Liver (tissue), 9 donors: Measurements from ENCODE around the gene ASIC1. TPM values are rescaled to one million over a fixed set of nuclear protein-coding genes. Genes with fewer than 3 reads are reported as not detected.

Experiments used
- DNase-seq: peaks from one replicate; pipeline ENCODE4 v3.0.0-alpha.2; 2017; ENCODE audit warnings: low spot score
- H3K27ac ChIP-seq, 2 donors: one replicate each; pipeline ENCODE4 v1.7.0; 2013; ENCODE audit warnings: inconsistent platforms in 2 of 2, low read length in 2 of 2, control low read depth in 1 of 2, low read depth in 1 of 2, mild to moderate bottlenecking in 1 of 2
- H3K27me3 ChIP-seq, 4 donors: one replicate each; pipeline versions ENCODE4 v1.6.1 to v1.7.0; 2013; ENCODE audit warnings: low read length in 3 of 4, inconsistent platforms in 1 of 4, mild to moderate bottlenecking in 1 of 4, moderate library complexity in 1 of 4; ENCODE audit not compliant: control insufficient read depth in 4 of 4, insufficient read depth in 4 of 4
- H3K36me3 ChIP-seq, 4 donors: one replicate each; pipeline versions ENCODE4 v1.6.1 to v1.7.0; 2013; ENCODE audit warnings: low read length in 3 of 4, mild to moderate bottlenecking in 3 of 4, low read depth in 1 of 4, moderate library complexity in 1 of 4; ENCODE audit not compliant: control insufficient read depth in 4 of 4, insufficient read depth in 3 of 4
- H3K4me1 ChIP-seq, 4 donors: one replicate each; pipeline versions ENCODE4 v1.6.1 to v1.7.0; 2013; ENCODE audit warnings: low read length in 3 of 4, mild to moderate bottlenecking in 3 of 4, moderate library complexity in 1 of 4; ENCODE audit not compliant: control insufficient read depth in 4 of 4, insufficient read depth in 4 of 4
- H3K4me3 ChIP-seq, 3 donors: one replicate each; pipeline versions ENCODE4 v1.6.1 to v1.7.0; 2013; ENCODE audit warnings: low read length in 3 of 3, control low read depth in 1 of 3, low read depth in 1 of 3, mild to moderate bottlenecking in 1 of 3
- H3K9ac ChIP-seq, 2 donors: one replicate each; pipeline ENCODE4 v1.7.0; 2013; ENCODE audit warnings: low read length in 2 of 2, mild to moderate bottlenecking in 2 of 2, moderate library complexity in 2 of 2, control low read depth in 1 of 2, low read depth in 1 of 2
- H3K9me3 ChIP-seq, 4 donors: one replicate each; pipeline versions ENCODE4 v1.6.1 to v1.7.0; 2013; ENCODE audit warnings: low read length in 3 of 4; ENCODE audit not compliant: control insufficient read depth in 4 of 4
- EGR1 ChIP-seq, 2 donors: IDR thresholded peaks; 2 replicates each; pipeline ENCODE4 v1.6.1; 2016 to 2018; ENCODE audit warnings: antibody characterized with exemption in 2 of 2, low read depth in 2 of 2
- FOXA1 ChIP-seq: IDR thresholded peaks from 2 replicates; pipeline ENCODE4 v1.6.1; 2016; ENCODE audit warnings: antibody characterized with exemption
- FOXA2 ChIP-seq: IDR thresholded peaks from 2 replicates; pipeline ENCODE4 v1.6.1; 2016; ENCODE audit warnings: antibody characterized with exemption
- GABPA ChIP-seq, 2 donors: IDR thresholded peaks in 1 of 2; conservative IDR thresholded peaks in 1 of 2; 2 replicates each; pipeline ENCODE4 v1.6.1; 2016; ENCODE audit warnings: antibody characterized with exemption in 2 of 2, mild to moderate bottlenecking in 1 of 2, moderate library complexity in 1 of 2
- HNF4A ChIP-seq, 2 donors: conservative IDR thresholded peaks; 2 replicates each; pipeline ENCODE4 v1.6.1; 2016; ENCODE audit warnings: antibody characterized with exemption in 2 of 2, mild to moderate bottlenecking in 2 of 2
- JUND ChIP-seq, 2 donors: IDR thresholded peaks; 2 replicates each; pipeline ENCODE4 v1.6.1; 2016; ENCODE audit warnings: antibody characterized with exemption in 2 of 2
- NR2F2 ChIP-seq: IDR thresholded peaks from 2 replicates; pipeline ENCODE4 v1.6.1; 2016; ENCODE audit warnings: antibody characterized with exemption
- RAD21 ChIP-seq, 2 donors: IDR thresholded peaks; 2 replicates each; pipeline ENCODE4 v1.6.1; 2016; ENCODE audit warnings: antibody characterized with exemption in 2 of 2, mild to moderate bottlenecking in 2 of 2
- RXRA ChIP-seq, 2 donors: IDR thresholded peaks; 2 replicates each; pipeline ENCODE4 v1.6.1; 2017 to 2018; ENCODE audit warnings: antibody characterized with exemption in 2 of 2, mild to moderate bottlenecking in 1 of 2
- SP1 ChIP-seq: IDR thresholded peaks from 2 replicates; pipeline ENCODE4 v1.6.1; 2018; ENCODE audit warnings: antibody characterized with exemption, mild to moderate bottlenecking
- YY1 ChIP-seq: IDR thresholded peaks from 2 replicates; pipeline ENCODE4 v1.6.1; 2016; ENCODE audit warnings: antibody characterized with exemption, mild to moderate bottlenecking
- WGBS: extraction: QIAGEN DNeasy Blood & Tissue Kit; methylation state at CpG from one replicate; pipeline ENCODE4 v1.1.7; 2013; 5-methylcytosine and 5-hydroxymethylcytosine counted together
- polyA plus RNA-seq, 2 donors: library from polyadenylated mRNA; stranded (reverse) in 1 of 2; unstranded in 1 of 2; fragments of 200-250 nt in 1 of 2; fragments of >200 nt in 1 of 2; fragmentation: Nextera tagmentation in 1 of 2; extraction: Ambion mirVana in 1 of 2; gene quantifications; one replicate each; pipeline versions ENCODE4 v1.2.1 to v1.2.3, GENCODE V29; 2013 to 2015
- total RNA-seq, 2 donors: library from RNA; depleted of rRNA; stranded (reverse); fragments of >200 nt; gene quantifications; one replicate each; pipeline ENCODE4 v1.2.3, GENCODE V29; 2014
- TF ChIP-seq, protein P1 (sequence below): IDR thresholded peaks from 2 replicates; pipeline ENCODE4 v1.6.1; 2016; ENCODE audit warnings: antibody characterized with exemption
- TF ChIP-seq, protein P2 (sequence below): IDR thresholded peaks from 2 replicates; pipeline ENCODE4 v1.6.1; 2016; ENCODE audit warnings: antibody characterized with exemption
- TF ChIP-seq, protein P3 (sequence below): fragments of 150-350 bp; IDR thresholded peaks from 2 replicates; pipeline ENCODE4 v1.5.1; 2017; ENCODE audit warnings: improper control_type of control experiment, low read depth, low read length; ENCODE audit not compliant: missing input control
- TF ChIP-seq, protein P4 (sequence below): IDR thresholded peaks from 2 replicates; pipeline ENCODE4 v1.6.1; 2016; ENCODE audit warnings: antibody characterized with exemption
- donor health status: healthy.
- donor health status: healthy.
- donor health status: healthy.
- donor health status: healthy.
- donor health status: healthy.

Gene ASIC1
- total and polyA plus RNA-seq, 4 donors, result 0.05 to 0.08 (median 0.06) TPM; not detected in 1

DNA sequence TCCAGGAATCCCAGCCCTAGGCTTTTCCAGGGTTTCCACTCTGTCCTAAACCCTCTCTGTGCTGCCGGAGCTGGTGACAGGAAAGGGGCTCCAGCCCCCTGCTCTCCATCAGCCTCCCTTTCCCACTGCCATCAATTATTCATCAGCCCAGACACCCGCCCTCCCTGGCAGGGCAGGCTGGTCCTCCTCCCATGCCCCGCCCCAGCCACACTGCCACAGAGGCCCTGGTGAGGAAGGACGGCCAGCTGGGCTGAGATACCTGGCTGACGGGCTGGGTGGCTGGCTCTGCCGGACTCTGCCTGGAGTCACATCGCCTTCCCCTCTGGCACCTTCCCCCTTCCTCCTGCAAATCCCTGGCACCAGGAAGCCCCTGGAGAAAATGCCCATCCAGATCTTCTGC is 15.8 kb downstream of the ASIC1 start:
- Histone ChIP-seq H3K27me3 (no peaks in the 10 kb centered on the region), H3K4me3 (no peak overlapping the region), H3K9ac (no peak overlapping the region), H3K9me3 (no peaks in the 10 kb centered on the region), H3K36me3 (no peaks in the 10 kb centered on the region), H3K4me1 (peaks cover 0 to 12% (median 9%) of the 10 kb centered on the region in 4 donors), H3K27ac (no peak overlapping the region)
- DNase-seq, result no peak
- WGBS, result 82% methylated on average over 7 of the region's 7 CpGs
- TF ChIP-seq, protein P1, sequence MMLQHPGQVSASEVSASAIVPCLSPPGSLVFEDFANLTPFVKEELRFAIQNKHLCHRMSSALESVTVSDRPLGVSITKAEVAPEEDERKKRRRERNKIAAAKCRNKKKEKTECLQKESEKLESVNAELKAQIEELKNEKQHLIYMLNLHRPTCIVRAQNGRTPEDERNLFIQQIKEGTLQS, result no peak
- TF ChIP-seq, protein P2, sequence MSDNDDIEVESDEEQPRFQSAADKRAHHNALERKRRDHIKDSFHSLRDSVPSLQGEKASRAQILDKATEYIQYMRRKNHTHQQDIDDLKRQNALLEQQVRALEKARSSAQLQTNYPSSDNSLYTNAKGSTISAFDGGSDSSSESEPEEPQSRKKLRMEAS, result no peak
- TF ChIP-seq JUND (IDR thresholded peaks at IDR 0.05) (no peak), FOXA2 (no peak), NR2F2 (no peak), FOXA1 (no peak), RXRA (IDR thresholded peaks at IDR 0.05) (no peak), HNF4A (conservative IDR thresholded peaks at IDR 0.05) (no peak), SP1 (no peak), EGR1 (IDR thresholded peaks at IDR 0.05; ENCODE audit: low read depth in 2 of 2) (no peak), RAD21 (IDR thresholded peaks at IDR 0.05) (no peak), YY1 (no peak)
- TF ChIP-seq, protein P3, sequence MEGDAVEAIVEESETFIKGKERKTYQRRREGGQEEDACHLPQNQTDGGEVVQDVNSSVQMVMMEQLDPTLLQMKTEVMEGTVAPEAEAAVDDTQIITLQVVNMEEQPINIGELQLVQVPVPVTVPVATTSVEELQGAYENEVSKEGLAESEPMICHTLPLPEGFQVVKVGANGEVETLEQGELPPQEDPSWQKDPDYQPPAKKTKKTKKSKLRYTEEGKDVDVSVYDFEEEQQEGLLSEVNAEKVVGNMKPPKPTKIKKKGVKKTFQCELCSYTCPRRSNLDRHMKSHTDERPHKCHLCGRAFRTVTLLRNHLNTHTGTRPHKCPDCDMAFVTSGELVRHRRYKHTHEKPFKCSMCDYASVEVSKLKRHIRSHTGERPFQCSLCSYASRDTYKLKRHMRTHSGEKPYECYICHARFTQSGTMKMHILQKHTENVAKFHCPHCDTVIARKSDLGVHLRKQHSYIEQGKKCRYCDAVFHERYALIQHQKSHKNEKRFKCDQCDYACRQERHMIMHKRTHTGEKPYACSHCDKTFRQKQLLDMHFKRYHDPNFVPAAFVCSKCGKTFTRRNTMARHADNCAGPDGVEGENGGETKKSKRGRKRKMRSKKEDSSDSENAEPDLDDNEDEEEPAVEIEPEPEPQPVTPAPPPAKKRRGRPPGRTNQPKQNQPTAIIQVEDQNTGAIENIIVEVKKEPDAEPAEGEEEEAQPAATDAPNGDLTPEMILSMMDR, result no peak
- TF ChIP-seq, protein P4, sequence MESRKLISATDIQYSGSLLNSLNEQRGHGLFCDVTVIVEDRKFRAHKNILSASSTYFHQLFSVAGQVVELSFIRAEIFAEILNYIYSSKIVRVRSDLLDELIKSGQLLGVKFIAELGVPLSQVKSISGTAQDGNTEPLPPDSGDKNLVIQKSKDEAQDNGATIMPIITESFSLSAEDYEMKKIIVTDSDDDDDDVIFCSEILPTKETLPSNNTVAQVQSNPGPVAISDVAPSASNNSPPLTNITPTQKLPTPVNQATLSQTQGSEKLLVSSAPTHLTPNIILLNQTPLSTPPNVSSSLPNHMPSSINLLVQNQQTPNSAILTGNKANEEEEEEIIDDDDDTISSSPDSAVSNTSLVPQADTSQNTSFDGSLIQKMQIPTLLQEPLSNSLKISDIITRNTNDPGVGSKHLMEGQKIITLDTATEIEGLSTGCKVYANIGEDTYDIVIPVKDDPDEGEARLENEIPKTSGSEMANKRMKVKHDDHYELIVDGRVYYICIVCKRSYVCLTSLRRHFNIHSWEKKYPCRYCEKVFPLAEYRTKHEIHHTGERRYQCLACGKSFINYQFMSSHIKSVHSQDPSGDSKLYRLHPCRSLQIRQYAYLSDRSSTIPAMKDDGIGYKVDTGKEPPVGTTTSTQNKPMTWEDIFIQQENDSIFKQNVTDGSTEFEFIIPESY, result no peak

DNA sequence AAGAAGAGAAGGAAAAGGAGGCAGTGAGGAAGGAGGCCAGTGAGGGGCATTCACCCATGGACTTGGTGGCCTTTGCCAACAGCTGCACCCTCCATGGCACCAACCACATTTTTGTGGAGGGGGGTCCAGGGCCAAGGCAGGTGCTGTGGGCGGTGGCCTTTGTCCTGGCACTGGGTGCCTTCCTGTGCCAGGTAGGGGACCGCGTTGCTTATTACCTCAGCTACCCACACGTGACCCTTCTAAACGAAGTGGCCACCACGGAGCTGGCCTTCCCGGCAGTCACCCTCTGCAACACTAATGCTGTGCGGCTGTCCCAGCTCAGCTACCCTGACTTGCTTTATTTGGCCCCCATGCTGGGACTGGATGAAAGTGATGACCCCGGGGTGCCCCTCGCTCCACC is 16.3 kb downstream of the ASIC1 start:
- Histone ChIP-seq H3K4me3 (no peak overlapping the region), H3K27me3 (no peaks in the 10 kb centered on the region), H3K36me3 (no peaks in the 10 kb centered on the region), H3K27ac (no peak overlapping the region), H3K4me1 (peaks cover 0 to 12% (median 9%) of the 10 kb centered on the region in 4 donors), H3K9me3 (no peaks in the 10 kb centered on the region), H3K9ac (no peak overlapping the region)
- DNase-seq, result no peak
- 84% methylated on average over 10 of the region's 10 CpGs for WGBS
- TF ChIP-seq GABPA (IDR thresholded peaks at IDR 0.05 in 1 of 2, conservative IDR thresholded peaks at IDR 0.05 in 1 of 2) (no peak), FOXA2 (no peak), YY1 (no peak), RXRA (IDR thresholded peaks at IDR 0.05) (no peak), EGR1 (IDR thresholded peaks at IDR 0.05; ENCODE audit: low read depth in 2 of 2) (no peak)
- TF ChIP-seq, protein P3, result no peak
- TF ChIP-seq, protein P2, result no peak
